ENCODE results near the gene CTIF.

- no peak for TF ChIP-seq EZH2phosphoT487 (conservative IDR thresholded peaks at IDR 0.05; ENCODE audit: low read length)
- TF ChIP-seq, protein P1, sequence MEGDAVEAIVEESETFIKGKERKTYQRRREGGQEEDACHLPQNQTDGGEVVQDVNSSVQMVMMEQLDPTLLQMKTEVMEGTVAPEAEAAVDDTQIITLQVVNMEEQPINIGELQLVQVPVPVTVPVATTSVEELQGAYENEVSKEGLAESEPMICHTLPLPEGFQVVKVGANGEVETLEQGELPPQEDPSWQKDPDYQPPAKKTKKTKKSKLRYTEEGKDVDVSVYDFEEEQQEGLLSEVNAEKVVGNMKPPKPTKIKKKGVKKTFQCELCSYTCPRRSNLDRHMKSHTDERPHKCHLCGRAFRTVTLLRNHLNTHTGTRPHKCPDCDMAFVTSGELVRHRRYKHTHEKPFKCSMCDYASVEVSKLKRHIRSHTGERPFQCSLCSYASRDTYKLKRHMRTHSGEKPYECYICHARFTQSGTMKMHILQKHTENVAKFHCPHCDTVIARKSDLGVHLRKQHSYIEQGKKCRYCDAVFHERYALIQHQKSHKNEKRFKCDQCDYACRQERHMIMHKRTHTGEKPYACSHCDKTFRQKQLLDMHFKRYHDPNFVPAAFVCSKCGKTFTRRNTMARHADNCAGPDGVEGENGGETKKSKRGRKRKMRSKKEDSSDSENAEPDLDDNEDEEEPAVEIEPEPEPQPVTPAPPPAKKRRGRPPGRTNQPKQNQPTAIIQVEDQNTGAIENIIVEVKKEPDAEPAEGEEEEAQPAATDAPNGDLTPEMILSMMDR (IDR thresholded peaks at IDR 0.05; ENCODE audit: insufficient read depth, low read length, poor library complexity, severe bottlenecking): no peak
Measured at GRCh38 chr18:48773821-48774220, 235.0 kb downstream of the CTIF start.
